HepG2 (cell line): ENCODE data around the gene CTF1. TPM values are rescaled to one million over a fixed set of nuclear protein-coding genes. Genes with fewer than 3 reads are reported as not detected.
A peak's percentile ranks its signal among the peaks of the same experiment; 100 is the strongest.

Experiments
- ATAD3A ChIP-seq: sonication (generic); formaldehyde crosslinking; IDR thresholded peaks from 2 replicates; pipeline ENCODE4 v1.4.0; 2020; ENCODE audit warnings: missing genetic modification reagents
- CC2D1A ChIP-seq: sonication (generic); formaldehyde crosslinking; IDR thresholded peaks from 2 replicates; pipeline ENCODE4 v1.8.1; 2023; ENCODE audit warnings: mild to moderate bottlenecking, missing genetic modification reagents
- HMG20A ChIP-seq: IDR thresholded peaks from 2 replicates; pipeline ENCODE4 v1.6.1; 2016; ENCODE audit warnings: borderline replicate concordance
- HOXA5 ChIP-seq: sonication (generic); formaldehyde crosslinking; IDR thresholded peaks from 2 replicates; pipeline ENCODE4 v1.4.0; 2020; ENCODE audit warnings: missing genetic modification reagents
- MAFG ChIP-seq: sonication (generic); formaldehyde crosslinking; IDR thresholded peaks from 2 replicates; pipeline ENCODE4 v1.5.1; 2020; ENCODE audit warnings: mild to moderate bottlenecking, missing genetic modification reagents
- MBNL3 ChIP-seq: fragments of 250-450 bp; sonication (Bioruptor Pico); conservative IDR thresholded peaks from 2 replicates; pipeline ENCODE4 v1.8.0; 2022; ENCODE audit warnings: mild to moderate bottlenecking, inconsistent platforms
- MTA3 ChIP-seq: sonication (generic); formaldehyde crosslinking; IDR thresholded peaks from 2 replicates; pipeline ENCODE4 v1.4.0; 2020; ENCODE audit warnings: missing genetic modification reagents
- POLR2AphosphoS5 ChIP-seq: IDR thresholded peaks from 2 replicates; pipeline ENCODE4 v1.6.1; 2012; ENCODE audit warnings: low read depth, low read length
- RARG ChIP-seq: sonication (generic); formaldehyde crosslinking; IDR thresholded peaks from 2 replicates; pipeline ENCODE4 v1.4.0; 2020; ENCODE audit warnings: low read depth, mild to moderate bottlenecking, missing genetic modification reagents
- REPIN1 ChIP-seq: sonication (generic); formaldehyde crosslinking; IDR thresholded peaks from 2 replicates; pipeline ENCODE4 v1.8.0; 2022; ENCODE audit warnings: missing genetic modification reagents, low read depth, mild to moderate bottlenecking, borderline replicate concordance
- RFXANK ChIP-seq: IDR thresholded peaks from 2 replicates; pipeline ENCODE4 v1.6.1; 2016
- ZBTB21 ChIP-seq: sonication (generic); formaldehyde crosslinking; IDR thresholded peaks from 2 replicates; pipeline ENCODE4 v1.4.0; 2020; ENCODE audit warnings: missing genetic modification reagents
- ZBTB38 ChIP-seq: sonication (generic); formaldehyde crosslinking; IDR thresholded peaks from 2 replicates; pipeline ENCODE4 v1.5.1; 2020; ENCODE audit warnings: mild to moderate bottlenecking, missing genetic modification reagents
- ZFP36 ChIP-seq: fragments of 150-350 bp; IDR thresholded peaks from 2 replicates; pipeline ENCODE4 v1.6.1; 2018; ENCODE audit warnings: borderline replicate concordance, low read length, low read depth; ENCODE audit not compliant: partially characterized antibody
- ZFP62 ChIP-seq: sonication (generic); formaldehyde crosslinking; IDR thresholded peaks from 2 replicates; pipeline ENCODE4 v1.4.0; 2020; ENCODE audit warnings: missing genetic modification reagents
- ZNF12 ChIP-seq: sonication (generic); formaldehyde crosslinking; IDR thresholded peaks from 2 replicates; pipeline ENCODE4 v1.5.0; 2020; ENCODE audit warnings: missing genetic modification reagents
- ZNF24 ChIP-seq: fragments of 450-650 bp; IDR thresholded peaks from 2 replicates; pipeline ENCODE4 v1.6.1; 2017; ENCODE audit warnings: antibody characterized with exemption, mild to moderate bottlenecking
- ZNF296 ChIP-seq: sonication (generic); formaldehyde crosslinking; conservative IDR thresholded peaks from 2 replicates; pipeline ENCODE4 v1.5.0; 2020; ENCODE audit warnings: mild to moderate bottlenecking, missing genetic modification reagents
- ZNF605 ChIP-seq: sonication (generic); formaldehyde crosslinking; IDR thresholded peaks from 2 replicates; pipeline ENCODE4 v1.8.0; 2022; ENCODE audit warnings: mild to moderate bottlenecking, missing genetic modification reagents
- ZNF670 ChIP-seq: sonication (generic); formaldehyde crosslinking; IDR thresholded peaks from 2 replicates; pipeline ENCODE4 v1.8.0; 2022; ENCODE audit warnings: mild to moderate bottlenecking, missing genetic modification reagents, borderline replicate concordance
- ZNF713 ChIP-seq: sonication (generic); formaldehyde crosslinking; IDR thresholded peaks from 2 replicates; pipeline ENCODE4 v1.4.0; 2020; ENCODE audit warnings: mild to moderate bottlenecking, missing genetic modification reagents
- polyA plus RNA-seq, 8 experiments: library from polyadenylated mRNA; depleted of rRNA in 3 of 8; stranded (reverse) in 7 of 8; unstranded in 1 of 8; fragments of >200 nt; fragmentation: Illumina TruSeq in 4 of 8; extraction: Trizol in 4 of 8; gene quantifications; 2 replicates each; pipeline versions ENCODE4 v1.2.1 to v1.2.3, GENCODE V29; 2011 to 2016; ENCODE audit warnings: low read depth in 4 of 8, missing spikeins in 1 of 8, mixed read lengths in 1 of 8; ENCODE audit not compliant: insufficient read depth in 1 of 8
- total RNA-seq, 5 experiments: library from RNA; depleted of rRNA; stranded (reverse); fragments of >200 nt; fragmentation: Illumina TruSeq; extraction: Trizol; gene quantifications; 2 replicates each; pipeline ENCODE4 v1.2.3, GENCODE V29; 2016; ENCODE audit warnings: low read depth in 1 of 5
- TF ChIP-seq, protein P1 (sequence below): sonication (generic); formaldehyde crosslinking; IDR thresholded peaks from 2 replicates; pipeline ENCODE4 v1.4.0; 2020; ENCODE audit warnings: missing genetic modification reagents
- TF ChIP-seq, protein P2 (sequence below): sonication (generic); formaldehyde crosslinking; IDR thresholded peaks from 2 replicates; pipeline ENCODE4 v1.8.1; 2023; ENCODE audit warnings: mild to moderate bottlenecking, inconsistent platforms, moderate library complexity, missing genetic modification reagents, borderline replicate concordance
- TF ChIP-seq, protein P3 (sequence below): sonication (generic); formaldehyde crosslinking; IDR thresholded peaks from 2 replicates; pipeline ENCODE4 v1.9.0; 2021; ENCODE audit warnings: missing genetic modification reagents, mild to moderate bottlenecking, borderline replicate concordance
- TF ChIP-seq, protein P4 (sequence below), 2 experiments: fragments of 450-650 bp in 1 of 2; sonication (generic) in 1 of 2; formaldehyde crosslinking; IDR thresholded peaks; 2 replicates each; pipeline versions ENCODE4 v1.5.0 to v1.8.0; 2020 to 2022; ENCODE audit warnings: mild to moderate bottlenecking in 1 of 2, missing genetic modification reagents in 1 of 2

Gene CTF1
- total and polyA plus RNA-seq, 2 of the 13 experiments (the other 11 are each of a cell fraction or from before 2014, with no cell fraction given): 0.13 to 1.8 TPM

DNA sequence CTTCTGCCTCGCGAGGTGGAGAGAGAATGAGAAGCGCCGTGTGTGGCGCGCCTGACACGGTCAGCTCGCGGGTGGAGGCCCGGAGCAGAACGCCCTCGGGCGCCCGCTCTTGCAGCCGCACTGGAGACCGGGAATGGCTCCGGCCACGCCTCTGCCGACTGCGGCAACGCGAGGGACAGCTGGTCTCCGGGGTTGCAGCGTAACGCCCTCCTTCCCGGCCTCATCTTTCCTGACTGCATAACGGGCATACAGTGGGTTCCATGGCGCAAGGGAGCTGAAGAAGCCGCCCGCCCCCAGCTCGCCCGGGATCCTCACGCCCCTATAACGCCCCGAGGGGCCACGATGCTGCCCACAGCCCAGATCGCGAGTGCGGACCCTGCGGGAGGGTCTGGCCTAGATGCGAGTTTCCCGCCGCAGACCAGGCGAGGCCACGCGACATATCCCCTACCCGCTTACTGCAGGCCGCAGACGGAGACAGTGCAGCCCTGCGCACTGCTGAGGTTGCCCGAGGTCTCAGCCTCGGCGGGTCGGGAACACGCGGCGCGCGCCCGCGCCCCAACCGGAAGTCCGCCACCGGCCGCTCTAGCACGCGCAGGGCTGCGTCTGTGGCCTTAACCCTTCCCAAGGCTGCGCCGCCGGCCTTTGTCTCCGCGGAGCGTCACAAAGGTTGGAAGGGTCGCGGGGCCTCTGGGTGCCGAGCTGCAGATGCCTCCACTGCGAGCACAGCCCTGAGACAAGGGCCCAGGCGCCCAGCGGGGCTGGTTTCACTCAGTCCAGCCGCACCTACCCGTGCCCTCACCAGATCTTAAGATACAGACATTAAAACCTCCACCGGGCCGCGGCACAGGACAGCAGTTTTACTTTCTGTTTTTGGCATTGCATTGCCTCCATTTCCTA, 21.3 kb upstream of the CTF1 start (continued):
- TF ChIP-seq, protein P1, sequence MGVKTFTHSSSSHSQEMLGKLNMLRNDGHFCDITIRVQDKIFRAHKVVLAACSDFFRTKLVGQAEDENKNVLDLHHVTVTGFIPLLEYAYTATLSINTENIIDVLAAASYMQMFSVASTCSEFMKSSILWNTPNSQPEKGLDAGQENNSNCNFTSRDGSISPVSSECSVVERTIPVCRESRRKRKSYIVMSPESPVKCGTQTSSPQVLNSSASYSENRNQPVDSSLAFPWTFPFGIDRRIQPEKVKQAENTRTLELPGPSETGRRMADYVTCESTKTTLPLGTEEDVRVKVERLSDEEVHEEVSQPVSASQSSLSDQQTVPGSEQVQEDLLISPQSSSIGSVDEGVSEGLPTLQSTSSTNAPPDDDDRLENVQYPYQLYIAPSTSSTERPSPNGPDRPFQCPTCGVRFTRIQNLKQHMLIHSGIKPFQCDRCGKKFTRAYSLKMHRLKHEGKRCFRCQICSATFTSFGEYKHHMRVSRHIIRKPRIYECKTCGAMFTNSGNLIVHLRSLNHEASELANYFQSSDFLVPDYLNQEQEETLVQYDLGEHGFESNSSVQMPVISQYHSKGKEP (CRISPR knock-in tag): peak; percentile 93
- peak; percentile 71 for TF ChIP-seq ZNF605
- TF ChIP-seq ZBTB21 (CRISPR knock-in tag): peak; percentile 71
- TF ChIP-seq ATAD3A (CRISPR knock-in tag): peak; percentile 65; the same call in 1 of the 2 replicates
- peak; percentile 95 for TF ChIP-seq ZBTB38 (CRISPR knock-in tag)
- peak; percentile 98 for TF ChIP-seq ZNF670 (CRISPR knock-in tag)
- 0 out of 2 replicates have a peak, but pooled peaks have one; percentile 36 for TF ChIP-seq MBNL3 (CRISPR knock-in tag)
- TF ChIP-seq ZFP36: no peak
- TF ChIP-seq POLR2AphosphoS5: peak; percentile 99
- TF ChIP-seq, protein P2, sequence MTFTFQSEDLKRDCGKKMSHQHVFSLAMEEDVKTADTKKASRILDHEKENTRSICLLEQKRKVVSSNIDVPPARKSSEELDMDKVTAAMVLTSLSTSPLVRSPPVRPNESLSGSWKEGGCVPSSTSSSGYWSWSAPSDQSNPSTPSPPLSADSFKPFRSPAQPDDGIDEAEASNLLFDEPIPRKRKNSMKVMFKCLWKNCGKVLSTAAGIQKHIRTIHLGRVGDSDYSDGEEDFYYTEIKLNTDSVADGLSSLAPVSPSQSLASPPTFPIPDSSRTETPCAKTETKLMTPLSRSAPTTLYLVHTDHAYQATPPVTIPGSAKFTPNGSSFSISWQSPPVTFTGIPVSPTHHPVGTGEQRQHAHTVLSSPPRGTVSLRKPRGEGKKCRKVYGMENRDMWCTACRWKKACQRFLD (CRISPR knock-in tag): peak; percentile 89
- 0 out of 2 replicates have a peak, but pooled peaks have one; percentile 81 for TF ChIP-seq RFXANK (CRISPR knock-in tag)
- no peak for TF ChIP-seq MTA3 (CRISPR knock-in tag)
- TF ChIP-seq REPIN1: peak; percentile 99
- TF ChIP-seq ZNF713 (CRISPR knock-in tag): peak; percentile 99
- TF ChIP-seq HOXA5 (CRISPR knock-in tag): peak; percentile 98
- TF ChIP-seq CC2D1A (CRISPR knock-in tag): 0 out of 2 replicates have a peak, but pooled peaks have one; percentile 16
- TF ChIP-seq ZNF296 (CRISPR knock-in tag): no peak
- TF ChIP-seq, protein P3, sequence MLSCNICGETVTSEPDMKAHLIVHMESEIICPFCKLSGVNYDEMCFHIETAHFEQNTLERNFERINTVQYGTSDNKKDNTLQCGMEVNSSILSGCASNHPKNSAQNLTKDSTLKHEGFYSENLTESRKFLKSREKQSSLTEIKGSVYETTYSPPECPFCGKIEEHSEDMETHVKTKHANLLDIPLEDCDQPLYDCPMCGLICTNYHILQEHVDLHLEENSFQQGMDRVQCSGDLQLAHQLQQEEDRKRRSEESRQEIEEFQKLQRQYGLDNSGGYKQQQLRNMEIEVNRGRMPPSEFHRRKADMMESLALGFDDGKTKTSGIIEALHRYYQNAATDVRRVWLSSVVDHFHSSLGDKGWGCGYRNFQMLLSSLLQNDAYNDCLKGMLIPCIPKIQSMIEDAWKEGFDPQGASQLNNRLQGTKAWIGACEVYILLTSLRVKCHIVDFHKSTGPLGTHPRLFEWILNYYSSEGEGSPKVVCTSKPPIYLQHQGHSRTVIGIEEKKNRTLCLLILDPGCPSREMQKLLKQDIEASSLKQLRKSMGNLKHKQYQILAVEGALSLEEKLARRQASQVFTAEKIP (CRISPR knock-in tag): no peak
- TF ChIP-seq, protein P4, sequence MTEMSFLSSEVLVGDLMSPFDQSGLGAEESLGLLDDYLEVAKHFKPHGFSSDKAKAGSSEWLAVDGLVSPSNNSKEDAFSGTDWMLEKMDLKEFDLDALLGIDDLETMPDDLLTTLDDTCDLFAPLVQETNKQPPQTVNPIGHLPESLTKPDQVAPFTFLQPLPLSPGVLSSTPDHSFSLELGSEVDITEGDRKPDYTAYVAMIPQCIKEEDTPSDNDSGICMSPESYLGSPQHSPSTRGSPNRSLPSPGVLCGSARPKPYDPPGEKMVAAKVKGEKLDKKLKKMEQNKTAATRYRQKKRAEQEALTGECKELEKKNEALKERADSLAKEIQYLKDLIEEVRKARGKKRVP (CRISPR knock-in tag; IDR thresholded peaks at IDR 0.05): peak in 1 of 2 experiments; percentile 75; a peak in 2 of 4 replicates
- TF ChIP-seq ZNF12 (CRISPR knock-in tag): peak; percentile 69; the same call in 1 of the 2 replicates
- TF ChIP-seq MAFG (CRISPR knock-in tag): no peak
- peak; percentile 55; the same call in 1 of the 2 replicates for TF ChIP-seq HMG20A
- TF ChIP-seq ZFP62 (CRISPR knock-in tag): peak; percentile 76; the same call in 1 of the 2 replicates
- no peak; the same call in 1 of the 2 replicates for TF ChIP-seq ZNF24
- peak; percentile 83; the same call in 1 of the 2 replicates for TF ChIP-seq RARG
